H1 (cell line): ENCODE measurements around the gene NADSYN1. TPM values are rescaled to one million over a fixed set of nuclear protein-coding genes. Genes with fewer than 3 reads are reported as not detected.
A peak's percentile ranks its signal among the peaks of the same experiment; 100 is the strongest.

Experiments
- CTCF ChIA-PET: fragments of 300-600 bp; sonication (Branson Sonifier 250); formaldehyde crosslinking; loops from one replicate; lab custom pipeline; 2021; ENCODE audit not compliant: partially characterized antibody; lab: Charles Lee
- POLR2A ChIA-PET: fragments of 300-600 bp; sonication (Branson Sonifier 250); formaldehyde crosslinking; loops from one replicate; lab custom pipeline; 2021; ENCODE audit warnings: inconsistent platforms; ENCODE audit not compliant: partially characterized antibody; lab: Charles Lee
- DNase-seq, 2 experiments: peaks; one replicate each; pipeline versions ENCODE4 v3.0.0 to v3.0.0-alpha.2; 2010 to 2022; ENCODE audit warnings: low spot score in 2 of 2, low read depth in 1 of 2, mixed read lengths in 1 of 2
- FAIRE-seq: peaks from 2 replicates; lab custom pipeline; 2011; peaks lifted over from hg19 to GRCh38; lab: Jason Lieb, UNC
- H2AFZ ChIP-seq: 2 replicates; pipeline ENCODE4 v1.8.1; 2012; ENCODE audit warnings: low read length, inconsistent platforms
- H2AK5ac ChIP-seq: 2 replicates; pipeline ENCODE4 v1.6.1; 2013; ENCODE audit warnings: low read depth, low read length
- H2BK120ac ChIP-seq: replicated peaks from 2 replicates; pipeline ENCODE3; 2013; ENCODE audit warnings: low read depth, low read length, inconsistent platforms
- H2BK12ac ChIP-seq: 2 replicates; pipeline ENCODE4 v1.6.1; 2013; ENCODE audit warnings: low read depth, low read length
- H2BK15ac ChIP-seq: 2 replicates; pipeline ENCODE4 v1.6.1; 2013; ENCODE audit warnings: low read length
- H2BK20ac ChIP-seq: 2 replicates; pipeline ENCODE4 v1.6.1; 2013; ENCODE audit warnings: low read length
- H2BK5ac ChIP-seq: 2 replicates; pipeline ENCODE4 v1.6.1; 2013; ENCODE audit warnings: low read depth, low read length
- H3K14ac ChIP-seq: 2 replicates; pipeline ENCODE4 v1.6.1; 2013; ENCODE audit warnings: inconsistent platforms; ENCODE audit not compliant: insufficient read length
- H3K18ac ChIP-seq: 2 replicates; pipeline ENCODE4 v1.6.1; 2013; ENCODE audit warnings: low read length; ENCODE audit errors: extremely low read depth
- H3K23ac ChIP-seq: 2 replicates; pipeline ENCODE4 v1.6.1; 2013; ENCODE audit warnings: inconsistent platforms; ENCODE audit not compliant: insufficient read length
- H3K23me2 ChIP-seq: 2 replicates; pipeline ENCODE4 v1.6.1; 2013; ENCODE audit warnings: low read depth, low read length
- H3K27ac ChIP-seq: 2 replicates; pipeline ENCODE4 v1.6.1; 2011; ENCODE audit warnings: low read depth, low read length, inconsistent platforms
- H3K27me3 ChIP-seq, 4 experiments: replicated peaks in 1 of 4; 1 replicate in 1 of 4; 2 replicates in 3 of 4; pipeline versions ENCODE4 v1.6.1 to v1.8.1; 2011 to 2013; ENCODE audit warnings: low read length in 3 of 4, mild to moderate bottlenecking in 3 of 4, inconsistent platforms in 2 of 4, mixed read lengths in 2 of 4, moderate library complexity in 1 of 4; ENCODE audit not compliant: control insufficient read depth in 3 of 4, insufficient read depth in 3 of 4; ENCODE audit errors: extremely low read depth in 1 of 4
- H3K36me3 ChIP-seq, 4 experiments: 2 replicates each; pipeline versions ENCODE4 v1.6.1 to v1.8.1; 2011 to 2013; ENCODE audit warnings: mild to moderate bottlenecking in 4 of 4, low read length in 3 of 4, moderate library complexity in 2 of 4, control low read depth in 1 of 4, inconsistent platforms in 1 of 4; ENCODE audit not compliant: insufficient read depth in 4 of 4, control insufficient read depth in 2 of 4
- H3K4ac ChIP-seq: replicated peaks from 2 replicates; pipeline ENCODE3; 2013; ENCODE audit warnings: low read length, low read depth, mixed read lengths, inconsistent platforms; ENCODE audit not compliant: insufficient read length
- H3K4me1 ChIP-seq, 4 experiments: replicated peaks in 1 of 4; 1 replicate in 1 of 4; 2 replicates in 3 of 4; pipeline versions ENCODE4 v1.6.1 to v1.8.1; 2011 to 2013; ENCODE audit warnings: low read length in 3 of 4, inconsistent platforms in 2 of 4, mixed read lengths in 1 of 4; ENCODE audit not compliant: insufficient read depth in 4 of 4, control insufficient read depth in 3 of 4
- H3K4me2 ChIP-seq, 2 experiments: 2 replicates each; pipeline versions ENCODE4 v1.6.1 to v1.8.1; 2011 to 2013; ENCODE audit warnings: low read depth in 2 of 2, low read length in 2 of 2, control low read depth in 1 of 2, inconsistent platforms in 1 of 2, mild to moderate bottlenecking in 1 of 2; ENCODE audit not compliant: insufficient read depth in 1 of 2
- H3K4me3 ChIP-seq, 4 experiments: fragments of 200-600, 300-600 bp in 1 of 4; sonication (generic), shearing (Covaris generic), sonication (Bioruptor Twin) in 1 of 4; 2 replicates each; pipeline versions ENCODE4 v1.5.1 to v1.8.1; 2011 to 2016; ENCODE audit warnings: low read length in 4 of 4, low read depth in 3 of 4, control low read depth in 2 of 4, inconsistent platforms in 2 of 4, mild to moderate bottlenecking in 2 of 4, mixed read lengths in 1 of 4, moderate library complexity in 1 of 4; ENCODE audit not compliant: insufficient read depth in 2 of 4; ENCODE audit errors: extremely low read depth in 1 of 4
- H3K56ac ChIP-seq: replicated peaks from 2 replicates; pipeline ENCODE3; 2013; ENCODE audit warnings: low read depth, mild to moderate bottlenecking, mixed read lengths, low read length, inconsistent platforms; ENCODE audit not compliant: insufficient read length
- H3K79me1 ChIP-seq: 2 replicates; pipeline ENCODE4 v1.6.1; 2013; ENCODE audit warnings: low read depth, low read length, control low read depth
- H3K79me2 ChIP-seq, 2 experiments: 2 replicates each; pipeline versions ENCODE4 v1.6.1 to v1.8.1; 2012 to 2013; ENCODE audit warnings: low read length in 2 of 2, mild to moderate bottlenecking in 2 of 2, inconsistent platforms in 1 of 2; ENCODE audit not compliant: insufficient read depth in 2 of 2, control insufficient read depth in 1 of 2
- H3K9ac ChIP-seq, 4 experiments: replicated peaks in 1 of 4; 1 replicate in 1 of 4; 2 replicates in 3 of 4; pipeline versions ENCODE4 v1.6.1 to v1.8.1; 2011 to 2013; ENCODE audit warnings: low read depth in 3 of 4, low read length in 3 of 4, control low read depth in 2 of 4, mild to moderate bottlenecking in 2 of 4, moderate library complexity in 2 of 4, inconsistent platforms in 1 of 4; ENCODE audit errors: extremely low read depth in 1 of 4
- H3K9me3 ChIP-seq, 2 experiments: 2 replicates each; pipeline versions ENCODE4 v1.6.1 to v1.8.1; 2012 to 2013; ENCODE audit warnings: mild to moderate bottlenecking in 2 of 2, moderate library complexity in 2 of 2, control low read depth in 1 of 2, inconsistent platforms in 1 of 2, low read depth in 1 of 2, low read length in 1 of 2, mixed read lengths in 1 of 2; ENCODE audit not compliant: insufficient read depth in 2 of 2
- H4K20me1 ChIP-seq, 2 experiments: replicated peaks in 1 of 2; 2 replicates each; pipeline versions ENCODE3 to v1.8.1; 2011 to 2013; ENCODE audit warnings: inconsistent platforms in 2 of 2, low read length in 2 of 2, mild to moderate bottlenecking in 1 of 2; ENCODE audit not compliant: insufficient read depth in 2 of 2, control insufficient read depth in 1 of 2
- H4K5ac ChIP-seq: 2 replicates; pipeline ENCODE4 v1.6.1; 2013; ENCODE audit warnings: low read length, low read depth, mixed read lengths, inconsistent platforms; ENCODE audit not compliant: insufficient read length
- H4K8ac ChIP-seq: 2 replicates; pipeline ENCODE4 v1.8.0; 2013; ENCODE audit warnings: mild to moderate bottlenecking, moderate library complexity, low read length, inconsistent platforms; ENCODE audit not compliant: insufficient read depth; ENCODE audit errors: extremely low read depth
- H4K91ac ChIP-seq: replicated peaks from 2 replicates; pipeline ENCODE3; 2013; ENCODE audit warnings: low read length, mixed read lengths, inconsistent platforms; ENCODE audit not compliant: insufficient read length
- ATF3 ChIP-seq: IDR thresholded peaks from 2 replicates; pipeline ENCODE4 v1.6.1; 2011; ENCODE audit warnings: low read depth, mild to moderate bottlenecking, low read length; ENCODE audit not compliant: insufficient read depth
- BACH1 ChIP-seq: IDR thresholded peaks from 2 replicates; pipeline ENCODE4 v1.6.1; 2012; ENCODE audit warnings: low read length, improper control_type of control experiment
- BRCA1 ChIP-seq: IDR thresholded peaks from 2 replicates; pipeline ENCODE4 v1.6.1; 2012; ENCODE audit warnings: low read depth, low read length, improper control_type of control experiment
- CTBP2 ChIP-seq: IDR thresholded peaks from 2 replicates; pipeline ENCODE4 v1.7.0; 2011; ENCODE audit warnings: borderline replicate concordance, mild to moderate bottlenecking, moderate library complexity, mixed read lengths, low read length; ENCODE audit not compliant: insufficient read depth, insufficient read length
- EGR1 ChIP-seq: IDR thresholded peaks from 2 replicates; pipeline ENCODE4 v1.6.1; 2011; ENCODE audit warnings: low read depth, low read length, borderline replicate concordance
- GABPA ChIP-seq: IDR thresholded peaks from 2 replicates; pipeline ENCODE4 v1.6.1; 2011; ENCODE audit warnings: mild to moderate bottlenecking, low read length, moderate library complexity, borderline replicate concordance; ENCODE audit not compliant: insufficient read depth
- HDAC6 ChIP-seq: IDR thresholded peaks from one replicate; pipeline ENCODE4 v1.7.1; 2012; ENCODE audit warnings: low read depth, mild to moderate bottlenecking, inconsistent platforms, low read length, moderate library complexity
- KDM5A ChIP-seq: fragments of 200-600 bp; IDR thresholded peaks from 2 replicates; pipeline ENCODE4 v1.7.1; 2012; ENCODE audit warnings: mild to moderate bottlenecking, low read length, inconsistent platforms, mixed read lengths
- MAFK ChIP-seq: IDR thresholded peaks from 2 replicates; pipeline ENCODE4 v1.6.1; 2012; ENCODE audit warnings: low read depth, mild to moderate bottlenecking, improper control_type of control experiment, low read length
- POLR2A ChIP-seq, 2 experiments: IDR thresholded peaks; 1 replicate in 1 of 2; 2 replicates in 1 of 2; pipeline ENCODE4 v1.6.1; 2011; ENCODE audit warnings: low read depth in 2 of 2, low read length in 2 of 2, mild to moderate bottlenecking in 2 of 2; ENCODE audit errors: control extremely low read depth in 1 of 2
- POLR2AphosphoS5 ChIP-seq: IDR thresholded peaks from 2 replicates; pipeline ENCODE4 v1.6.1; 2011; ENCODE audit warnings: low read depth, low read length
- RBBP5 ChIP-seq: IDR thresholded peaks from 2 replicates; pipeline ENCODE4 v1.7.1; 2012; ENCODE audit warnings: low read depth, mild to moderate bottlenecking, inconsistent platforms, low read length, moderate library complexity, borderline replicate concordance
- TEAD4 ChIP-seq: IDR thresholded peaks from 2 replicates; pipeline ENCODE4 v1.6.1; 2012; ENCODE audit warnings: low read depth, low read length, inconsistent platforms, mixed read lengths
- YY1 ChIP-seq: IDR thresholded peaks from 2 replicates; pipeline ENCODE4 v1.6.1; 2011; ENCODE audit warnings: low read depth, mild to moderate bottlenecking, low read length
- ZNF274 ChIP-seq: IDR thresholded peaks from 2 replicates; pipeline ENCODE4 v1.7.0; 2012; ENCODE audit warnings: low read length, borderline replicate concordance; ENCODE audit errors: extremely low read depth
- WGBS, 2 experiments: shearing (Covaris generic) in 1 of 2; methylation state at CpG; one replicate each; pipeline versions ENCODE4 v1.1.6 to v1.1.7; 2013 to 2015; ENCODE audit warnings: low lambda C conversion rate in 2 of 2, mixed read lengths in 2 of 2, inconsistent platforms in 1 of 2, low coverage in 1 of 2, missing lambda C conversion rate in 1 of 2; ENCODE audit not compliant: insufficient replicate concordance in 2 of 2, insufficient coverage in 1 of 2, insufficient read length in 1 of 2; ENCODE audit errors: extremely low coverage in 1 of 2, missing lambda C conversion rate in 1 of 2; 5-methylcytosine and 5-hydroxymethylcytosine counted together
- polyA plus RNA-seq, 7 experiments: library from polyadenylated mRNA; depleted of rRNA in 3 of 7; stranded (reverse) in 5 of 7; unstranded in 2 of 7; fragments of >200 nt in 5 of 7; fragments of 200-250 nt in 2 of 7; gene quantifications; 1 replicate in 5 of 7; 2 replicates in 1 of 7; 4 replicates in 1 of 7; pipeline versions ENCODE4 v1.2.1 to v1.2.3, GENCODE V29; 2011 to 2013; ENCODE audit warnings: missing spikeins in 2 of 7, mixed read lengths in 2 of 7
- total RNA-seq: library from RNA; stranded (reverse); fragmentation: NEBNext Ultra II Directional; extraction: Animal tissue kit (Norgen Biotek cat#: 25700); gene quantifications from 2 replicates; pipeline ENCODE4 v1.2.1, GENCODE V29; 2021

NADSYN1 gene
- total and polyA plus RNA-seq, 2 of the 8 experiments (the other 6 are each of a cell fraction or from before 2014, with no cell fraction given) = 38.3 to 38.6 TPM

DNA sequence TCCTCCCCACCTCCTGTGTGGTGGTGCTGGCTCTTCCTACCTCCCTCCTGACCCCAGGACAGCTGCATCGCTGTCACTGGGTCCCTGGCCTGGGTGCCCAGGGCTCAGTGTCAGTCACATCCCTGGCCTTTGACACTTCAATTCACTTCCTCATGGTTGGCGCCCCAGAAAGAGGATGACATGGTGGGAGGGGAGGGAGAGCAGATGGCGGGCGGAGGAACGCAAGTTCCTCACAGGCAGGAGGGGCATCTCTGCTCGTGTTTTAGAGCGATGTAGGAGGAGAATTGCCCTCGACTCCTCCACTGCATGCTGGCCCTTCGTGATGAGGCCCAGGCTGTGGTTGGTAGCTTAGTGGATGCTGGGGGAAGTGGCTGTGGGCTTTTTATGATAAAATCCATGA lies 38.9 kb downstream of the NADSYN1 start:
- Histone ChIP-seq H3K79me1 (no peaks in the 10 kb centered on the region), H3K9me3 (no peaks in the 10 kb centered on the region), H3K79me2 (no peaks in the 10 kb centered on the region), H3K9ac (no peak overlapping the region), H2BK120ac (no peak overlapping the region), H2BK15ac (no peak overlapping the region), H3K4me3 (no peak overlapping the region), H2BK5ac (no peak overlapping the region), H4K5ac (no peak overlapping the region), H4K91ac (no peak overlapping the region), H3K18ac (no peak overlapping the region), H3K4me1 (no peaks in the 10 kb centered on the region), H4K20me1 (peaks cover 0 to 6% of the 10 kb centered on the region in 2 experiments), H4K8ac (no peak overlapping the region), H2BK12ac (no peak overlapping the region), H3K23me2 (no peaks in the 10 kb centered on the region), H3K36me3 (peaks cover 0 to 9% (median 3%) of the 10 kb centered on the region in 4 experiments; a peak in 4 of 8 replicates), H2AFZ (no peak overlapping the region), H3K14ac (no peak overlapping the region), H2BK20ac (no peak overlapping the region), H3K23ac (no peak overlapping the region), H2AK5ac (no peak overlapping the region), H3K27me3 (no peaks in the 10 kb centered on the region), H3K56ac (no peak overlapping the region), H3K27ac (no peak overlapping the region), H3K4ac (no peak overlapping the region), H3K4me2 (no peak overlapping the region)
- WGBS, 2 experiments = 83% methylated on average over 9 of the region's 9 CpGs; no CpG with 5 or more reads in 1 of the 2 experiments
- DNase-seq (peak in 1 of 2 experiments; percentile 8), FAIRE-seq (no peak)
- ChIA-PET CTCF (interaction anchor here (0.6 to 1.6 kb wide), 3 partner anchors 12 to 422 kb away, joined by 3 to 6 read pairs (median 5); no protein-coding TSS in a partner anchor), POLR2A (no interaction called here)
- TF ChIP-seq HDAC6 (no peak), BRCA1 (no peak), EGR1 (no peak), CTBP2 (no peak), RBBP5 (no peak), GABPA (no peak), BACH1 (no peak), ATF3 (no peak), KDM5A (no peak), ZNF274 (no peak), MAFK (no peak), YY1 (no peak), TEAD4 (no peak), POLR2AphosphoS5 (no peak), POLR2A (IDR thresholded peaks at IDR 0.05; ENCODE audit: control extremely low read depth in 1 of 2, low read depth in 2 of 2, low read length in 2 of 2) (no peak)
